Effector memory CD4-positive, alpha-beta T cell (primary cell): Measurements from ENCODE around the gene AP4B1.

Experiments
- DNase-seq, 3 donors: peaks; one replicate each; pipeline ENCODE4 v3.0.0-alpha.2; 2020
- H3K27ac ChIP-seq: 2 replicates; pipeline ENCODE4 v1.7.0; 2013; ENCODE audit warnings: mild to moderate bottlenecking, low read length, moderate library complexity; ENCODE audit not compliant: insufficient read depth, poor library complexity, severe bottlenecking
- H3K27me3 ChIP-seq: replicated peaks from 2 replicates; pipeline ENCODE4 v1.7.0; 2013; ENCODE audit warnings: mild to moderate bottlenecking, low read length; ENCODE audit not compliant: insufficient read depth, control insufficient read depth, poor library complexity, severe bottlenecking
- H3K36me3 ChIP-seq: 2 replicates; pipeline ENCODE4 v1.7.0; 2013; ENCODE audit warnings: mild to moderate bottlenecking, low read length, moderate library complexity; ENCODE audit not compliant: control insufficient read depth, insufficient read depth
- H3K4me1 ChIP-seq: 2 replicates; pipeline ENCODE4 v1.7.0; 2013; ENCODE audit warnings: low read length, mild to moderate bottlenecking; ENCODE audit not compliant: control insufficient read depth, insufficient read depth, poor library complexity, severe bottlenecking
- H3K4me3 ChIP-seq: 2 replicates; pipeline ENCODE4 v1.7.0; 2013; ENCODE audit warnings: low read length, low read depth, mild to moderate bottlenecking; ENCODE audit not compliant: insufficient read depth, poor library complexity, severe bottlenecking
- H3K9me3 ChIP-seq: 2 replicates; pipeline ENCODE4 v1.7.0; 2013; ENCODE audit warnings: mild to moderate bottlenecking, low read length, moderate library complexity; ENCODE audit not compliant: control insufficient read depth

The AP4B1 gene

DNA sequence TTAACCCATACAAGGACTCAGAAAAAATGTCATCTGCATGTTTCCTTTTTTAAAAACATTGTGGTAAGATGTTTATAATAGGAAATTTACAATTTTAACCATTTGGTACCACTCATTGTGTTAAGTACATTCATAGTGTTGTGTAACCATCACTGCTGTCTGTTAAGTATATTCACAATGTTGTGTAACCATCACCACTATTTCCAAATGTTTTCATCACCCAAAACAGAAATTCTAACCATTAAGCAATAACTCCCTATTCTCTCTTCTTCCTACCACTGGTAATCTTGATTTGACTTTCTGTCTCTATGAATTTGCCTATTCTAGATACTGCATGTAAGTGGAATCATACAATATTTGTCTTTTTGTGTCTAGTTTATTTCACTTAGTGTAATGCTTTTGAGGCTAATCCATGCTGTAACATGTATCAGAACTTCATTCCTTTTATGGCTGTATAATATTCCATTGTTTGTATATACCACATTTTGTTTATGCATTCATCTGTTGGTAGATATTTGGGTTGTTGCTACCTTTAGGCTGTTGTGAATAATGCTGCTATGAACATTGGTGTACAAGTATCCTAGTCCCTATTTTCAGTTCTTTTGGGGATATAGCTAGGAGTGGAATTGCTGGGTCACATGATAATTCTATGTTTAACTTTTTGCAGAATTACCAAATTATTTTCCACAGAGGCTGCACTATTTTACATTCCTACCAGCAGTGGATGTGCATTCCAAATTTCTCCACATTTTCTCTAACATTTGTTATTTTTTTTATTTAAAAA lies 38.6 kb upstream of the AP4B1 start:
- no peaks in the 10 kb centered on the region for H3K9me3 ChIP-seq
- H3K4me1 ChIP-seq, result peaks cover 44% of the 10 kb centered on the region
- no peak for DNase-seq
- no peak overlapping the region for H3K27ac ChIP-seq
- no peak overlapping the region for H3K4me3 ChIP-seq
- H3K27me3 ChIP-seq, result no peaks in the 10 kb centered on the region
- H3K36me3 ChIP-seq, result peaks cover 9% of the 10 kb centered on the region

DNA sequence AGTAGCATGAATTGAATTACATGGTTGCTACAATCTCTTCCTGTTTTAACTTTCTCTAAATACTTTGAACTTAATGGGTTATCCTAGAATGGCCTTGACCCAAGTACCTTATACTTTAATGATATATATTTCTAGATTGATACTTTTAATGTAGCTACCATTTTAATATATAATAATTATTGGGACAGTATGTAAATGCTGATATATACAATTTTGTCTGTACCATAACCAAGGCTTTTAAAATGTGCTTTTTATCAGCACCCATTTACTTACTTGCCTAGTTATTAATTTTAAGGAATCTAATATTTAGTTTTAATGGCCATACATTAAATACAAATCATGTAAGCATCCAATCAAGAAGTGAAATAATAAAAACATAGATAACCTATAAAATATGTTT lies 37.9 kb upstream of the AP4B1 start:
- Histone ChIP-seq H3K27ac (no peak overlapping the region), H3K36me3 (peaks cover 9% of the 10 kb centered on the region), H3K9me3 (no peaks in the 10 kb centered on the region), H3K4me3 (no peak overlapping the region), H3K27me3 (no peaks in the 10 kb centered on the region), H3K4me1 (peaks cover 49% of the 10 kb centered on the region)
- no peak for DNase-seq

DNA sequence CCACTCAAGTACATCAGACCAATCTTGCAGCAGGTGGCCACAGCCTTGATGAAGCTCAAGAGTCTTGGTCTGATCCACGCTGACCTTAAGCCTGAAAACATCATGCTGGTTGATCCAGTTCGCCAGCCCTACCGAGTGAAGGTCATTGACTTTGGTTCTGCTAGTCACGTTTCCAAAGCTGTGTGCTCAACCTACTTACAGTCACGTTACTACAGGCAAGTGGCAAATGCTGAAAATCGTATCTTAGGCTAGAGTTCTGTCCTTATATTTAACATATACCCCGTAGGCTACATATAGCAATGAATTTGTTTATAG lies 36.6 kb upstream of the AP4B1 start:
- DNase-seq, result no peak
- Histone ChIP-seq H3K36me3 (peaks cover 9% of the 10 kb centered on the region), H3K9me3 (no peaks in the 10 kb centered on the region), H3K27me3 (no peaks in the 10 kb centered on the region), H3K4me1 (peaks cover 50% of the 10 kb centered on the region), H3K4me3 (no peak overlapping the region), H3K27ac (peak overlapping the region; percentile 58)

DNA sequence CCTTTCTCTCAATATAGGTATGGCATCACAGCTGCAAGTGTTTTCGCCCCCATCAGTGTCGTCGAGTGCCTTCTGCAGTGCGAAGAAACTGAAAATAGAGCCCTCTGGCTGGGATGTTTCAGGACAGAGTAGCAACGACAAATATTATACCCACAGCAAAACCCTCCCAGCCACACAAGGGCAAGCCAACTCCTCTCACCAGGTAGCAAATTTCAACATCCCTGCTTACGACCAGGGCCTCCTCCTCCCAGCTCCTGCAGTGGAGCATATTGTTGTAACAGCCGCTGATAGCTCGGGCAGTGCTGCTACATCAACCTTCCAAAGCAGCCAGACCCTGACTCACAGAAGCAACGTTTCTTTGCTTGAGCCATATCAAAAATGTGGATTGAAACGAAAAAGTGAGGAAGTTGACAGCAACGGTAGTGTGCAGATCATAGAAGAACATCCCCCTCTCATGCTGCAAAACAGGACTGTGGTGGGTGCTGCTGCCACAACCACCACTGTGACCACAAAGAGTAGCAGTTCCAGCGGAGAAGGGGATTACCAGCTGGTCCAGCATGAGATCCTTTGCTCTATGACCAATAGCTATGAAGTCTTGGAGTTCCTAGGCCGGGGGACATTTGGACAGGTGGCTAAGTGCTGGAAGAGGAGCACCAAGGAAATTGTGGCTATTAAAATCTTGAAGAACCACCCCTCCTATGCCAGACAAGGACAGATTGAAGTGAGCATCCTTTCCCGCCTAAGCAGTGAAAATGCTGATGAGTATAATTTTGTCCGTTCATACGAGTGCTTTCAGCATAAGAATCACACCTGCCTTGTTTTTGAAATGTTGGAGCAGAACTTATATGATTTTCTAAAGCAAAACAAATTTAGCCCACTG lies 36.0 kb upstream of the AP4B1 start:
- H3K4me3 ChIP-seq, result peak overlapping the region; percentile 14
- peaks cover 48% of the 10 kb centered on the region for H3K4me1 ChIP-seq
- no peaks in the 10 kb centered on the region for H3K9me3 ChIP-seq
- H3K27ac ChIP-seq, result peak overlapping the region; percentile 58
- peaks cover 9% of the 10 kb centered on the region for H3K36me3 ChIP-seq
- no peaks in the 10 kb centered on the region for H3K27me3 ChIP-seq
- peak; percentile 41 to 54 (median 42) for DNase-seq

DNA sequence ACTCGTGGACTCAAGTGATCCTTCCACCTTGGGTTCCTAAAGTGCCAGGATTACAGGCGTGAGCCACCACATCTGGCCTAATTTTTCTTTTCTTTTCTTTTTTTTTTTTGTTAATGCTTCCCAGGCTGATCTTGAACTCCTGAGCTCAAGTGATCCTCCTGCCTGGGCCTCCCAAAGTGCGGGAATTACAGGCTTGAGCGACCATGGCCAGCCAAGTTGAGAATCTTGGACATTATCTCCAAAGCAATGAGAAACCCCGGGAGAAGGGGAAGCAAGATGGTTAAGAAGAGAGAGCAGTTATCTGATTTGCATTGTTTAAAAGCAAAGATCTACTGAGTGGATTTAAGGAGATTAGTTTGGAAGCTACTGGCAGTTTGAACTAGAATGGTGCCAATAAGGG lies 33.6 kb upstream of the AP4B1 start:
- Histone ChIP-seq H3K27ac (no peak overlapping the region), H3K4me3 (no peak overlapping the region), H3K9me3 (no peaks in the 10 kb centered on the region), H3K36me3 (peaks cover 6% of the 10 kb centered on the region), H3K27me3 (no peaks in the 10 kb centered on the region), H3K4me1 (peaks cover 66% of the 10 kb centered on the region)
- no peak for DNase-seq

DNA sequence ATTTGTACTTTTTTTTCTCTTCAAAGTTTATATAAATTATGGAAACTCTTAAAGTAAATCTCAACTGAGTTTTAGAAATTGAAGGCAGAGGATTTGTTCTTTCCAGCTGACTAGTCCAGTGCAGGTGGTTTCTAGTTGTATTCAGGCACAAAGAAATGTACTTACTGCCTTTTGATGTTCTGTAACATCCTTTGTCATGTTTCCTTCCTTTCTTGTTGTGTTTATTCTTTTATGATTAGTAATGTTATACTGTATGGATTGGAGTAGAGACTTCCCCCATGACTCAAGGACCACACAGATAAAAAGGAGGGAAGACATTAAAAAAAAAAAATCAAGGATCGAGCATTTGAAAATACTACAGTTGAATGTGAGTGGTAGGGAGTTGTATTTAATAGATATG lies 32.5 kb upstream of the AP4B1 start:
- H3K4me1 ChIP-seq, result peaks cover 69% of the 10 kb centered on the region
- H3K27ac ChIP-seq, result no peak overlapping the region
- H3K4me3 ChIP-seq, result no peak overlapping the region
- H3K27me3 ChIP-seq, result no peaks in the 10 kb centered on the region
- H3K36me3 ChIP-seq, result peaks cover 5% of the 10 kb centered on the region
- no peak for DNase-seq
- H3K9me3 ChIP-seq, result no peaks in the 10 kb centered on the region

DNA sequence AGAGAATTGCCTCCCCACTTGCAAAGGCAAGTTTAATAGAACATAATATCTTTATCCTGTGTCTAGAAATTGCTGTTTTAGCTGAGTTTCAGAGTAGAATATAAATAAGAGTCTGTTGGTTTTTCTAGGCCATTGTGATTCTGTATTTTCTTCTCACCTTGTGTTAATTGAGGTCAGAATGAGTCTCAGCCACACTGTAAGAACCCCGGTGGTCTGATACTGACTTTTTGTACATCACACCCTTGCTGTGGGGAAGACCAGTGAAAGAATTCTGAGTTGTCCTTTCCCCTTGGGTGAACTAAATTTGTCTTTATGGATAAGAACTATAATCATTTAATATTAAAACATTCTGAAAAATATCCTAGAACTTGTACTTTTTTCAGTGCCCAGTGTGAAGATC lies 31.4 kb upstream of the AP4B1 start:
- DNase-seq, result no peak
- no peak overlapping the region for H3K4me3 ChIP-seq
- peaks cover 5% of the 10 kb centered on the region for H3K36me3 ChIP-seq
- H3K9me3 ChIP-seq, result no peaks in the 10 kb centered on the region
- no peak overlapping the region for H3K27ac ChIP-seq
- no peaks in the 10 kb centered on the region for H3K27me3 ChIP-seq
- H3K4me1 ChIP-seq, result peaks cover 73% of the 10 kb centered on the region

DNA sequence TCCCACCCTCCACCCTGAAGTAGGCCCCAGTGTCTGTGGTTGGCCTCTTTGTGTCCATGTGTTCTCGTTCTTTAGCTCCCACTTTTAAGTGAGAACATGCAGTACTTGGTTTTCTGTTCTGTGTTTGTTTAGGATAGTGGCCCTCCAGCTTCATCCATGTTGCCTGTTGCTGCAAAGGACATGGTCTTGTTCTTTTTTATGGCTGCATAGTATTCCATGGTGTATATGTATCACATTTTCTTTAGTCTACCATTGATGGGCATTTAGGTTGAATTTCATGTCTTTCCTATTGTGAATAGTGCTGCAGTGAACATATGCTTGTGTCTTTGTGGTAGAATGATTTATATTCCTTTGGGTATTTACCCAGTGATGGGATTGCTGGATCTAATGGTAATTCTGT lies 30.6 kb upstream of the AP4B1 start:
- H3K9me3 ChIP-seq, result no peaks in the 10 kb centered on the region
- no peak overlapping the region for H3K4me3 ChIP-seq
- H3K36me3 ChIP-seq, result peaks cover under 1% of the 10 kb centered on the region
- H3K4me1 ChIP-seq, result peaks cover 66% of the 10 kb centered on the region
- no peak overlapping the region for H3K27ac ChIP-seq
- no peak for DNase-seq
- H3K27me3 ChIP-seq, result no peaks in the 10 kb centered on the region

DNA sequence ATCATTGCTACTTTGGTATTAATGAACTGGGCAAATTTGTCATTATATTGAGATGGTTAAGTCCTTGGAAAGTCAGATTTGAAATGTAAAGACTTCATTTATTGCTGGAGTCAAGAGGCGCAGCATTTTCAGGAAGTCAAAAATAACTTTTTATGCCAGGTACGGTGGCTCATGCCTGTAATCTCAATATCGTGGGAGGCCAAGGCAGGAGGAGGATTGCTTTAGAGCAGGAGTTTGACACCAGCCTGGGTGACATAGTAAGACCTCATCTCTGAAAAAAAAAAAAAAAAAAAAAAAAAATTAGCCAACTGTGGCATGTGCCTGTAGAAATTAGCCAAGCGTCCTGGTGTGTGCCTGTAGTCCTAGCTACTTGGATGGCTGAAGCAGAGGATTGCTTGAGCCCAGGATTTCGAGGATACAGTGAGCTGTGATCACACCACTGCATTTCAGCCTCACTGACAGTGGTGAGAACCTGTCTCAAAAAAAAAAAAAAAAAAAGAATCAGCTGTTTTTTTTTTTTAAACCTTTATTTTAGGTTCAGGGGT lies 30.0 kb upstream of the AP4B1 start:
- H3K4me1 ChIP-seq, result peaks cover 60% of the 10 kb centered on the region
- DNase-seq, result no peak
- H3K27ac ChIP-seq, result peak overlapping the region; percentile 1

DNA sequence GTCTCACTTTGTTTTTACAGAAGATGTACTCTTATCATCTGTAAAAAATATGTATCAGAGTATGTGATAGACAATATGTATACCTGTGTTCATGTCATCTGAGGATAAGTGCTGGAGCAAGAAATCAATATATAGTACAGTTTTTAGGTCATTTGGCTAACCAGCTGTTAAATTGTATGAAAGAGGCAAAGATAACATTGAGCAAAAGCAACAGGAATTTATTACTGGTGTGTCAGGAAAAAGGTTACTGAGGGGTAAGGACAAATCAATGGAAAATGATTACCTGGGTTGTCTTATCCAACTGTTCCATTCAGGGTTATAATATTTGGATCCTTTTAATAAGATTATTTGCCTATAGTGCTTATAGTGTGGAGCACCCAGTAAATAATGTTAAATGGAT lies 29.4 kb upstream of the AP4B1 start:
- no peaks in the 10 kb centered on the region for H3K9me3 ChIP-seq
- H3K4me3 ChIP-seq, result no peak overlapping the region
- H3K36me3 ChIP-seq, result no peaks in the 10 kb centered on the region
- no peaks in the 10 kb centered on the region for H3K27me3 ChIP-seq
- H3K27ac ChIP-seq, result peak overlapping the region; percentile 98
- peaks cover 55% of the 10 kb centered on the region for H3K4me1 ChIP-seq
- no peak for DNase-seq

More for the DNA sequence above, 30.0 kb upstream of the AP4B1 start:
- Histone ChIP-seq H3K27me3 (no peaks in the 10 kb centered on the region), H3K4me3 (no peak overlapping the region), H3K9me3 (no peaks in the 10 kb centered on the region), H3K36me3 (no peaks in the 10 kb centered on the region)
